Measurements from ENCODE around the gene BRIX1. TPM values are rescaled to one million over a fixed set of nuclear protein-coding genes. Genes with fewer than 3 reads are reported as not detected.

BRIX1 gene
- total and polyA plus RNA-seq, 2 experiments from 2014 or later = 39.7 to 45.8 TPM

DNA sequence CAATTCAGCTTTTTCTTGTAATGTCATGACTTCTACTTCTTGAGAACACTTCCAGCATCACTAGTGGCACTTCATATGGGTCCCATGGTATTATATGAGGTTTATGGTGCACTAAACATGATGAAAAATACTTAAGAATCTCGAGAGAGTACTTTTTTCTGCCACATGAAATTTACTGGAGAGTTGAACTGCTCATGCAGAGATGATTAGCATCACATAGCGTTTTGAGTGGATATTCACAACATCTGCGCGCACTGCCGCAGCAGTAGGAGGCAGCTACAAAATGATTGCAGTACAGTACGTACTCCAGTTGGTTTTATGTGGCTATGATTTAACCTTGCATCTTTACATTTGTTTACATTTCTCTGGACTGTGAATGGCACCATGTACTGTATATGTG is 14.9 kb upstream of the BRIX1 start:
- no peak for DNase-seq
- no peaks in the 10 kb centered on the region for H3K9me2 ChIP-seq (ENCODE audit: insufficient read depth)
- in situ Hi-C loops (cut with MboI) = loop anchor here (5.0 kb wide), 1 partner anchor 413 kb away; no protein-coding TSS in a partner anchor
- no peak overlapping the region for H3K9ac ChIP-seq
- H3K4me1 ChIP-seq (ENCODE audit: insufficient read depth) = peaks cover 7% of the 10 kb centered on the region
- H3K9me3 ChIP-seq (ENCODE audit: low read depth) = no peaks in the 10 kb centered on the region
- H3F3A ChIP-seq (ENCODE audit: insufficient read depth) = 0 out of 2 replicates have a peak, but pooled peaks cover 14% of the 10 kb centered on the region
- WGBS, 2 experiments (ENCODE audit: low coverage in 1 of 2, low lambda C conversion rate in 2 of 2, missing lambda C conversion rate in 2 of 2) = 98 to 100% methylated on average over 6 of the region's 6 CpGs
- H3K79me2 ChIP-seq (ENCODE audit: insufficient read depth) = no peaks in the 10 kb centered on the region
- H2AFZ ChIP-seq = no peak overlapping the region
- H3K4me3 ChIP-seq = no peak overlapping the region
- H3K27me3 ChIP-seq (replicated peaks; ENCODE audit: insufficient read depth) = no peaks in the 10 kb centered on the region
- H3K4me2 ChIP-seq (ENCODE audit: unreplicated experiment) = no peak overlapping the region
- no peak overlapping the region for H3K27ac ChIP-seq
- H3K36me3 ChIP-seq (ENCODE audit: low read depth) = no peaks in the 10 kb centered on the region
- H4K20me1 ChIP-seq (ENCODE audit: insufficient read depth) = no peaks in the 10 kb centered on the region
- TF ChIP-seq EZH2 (IDR thresholded peaks at IDR 0.05; ENCODE audit: insufficient read depth, poor library complexity, severe bottlenecking) (no peak), EZH2phosphoT487 (IDR thresholded peaks at IDR 0.05; ENCODE audit: insufficient read depth, low read depth) (no peak)

GRCh38 chr5:34903260-34903659 is 12.3 kb upstream of the BRIX1 start:
- in situ Hi-C loops (cut with MboI) = loop anchor here (5.0 kb wide), 1 partner anchor 416 kb away; no protein-coding TSS in a partner anchor
- no peaks in the 10 kb centered on the region for H3K79me2 ChIP-seq (ENCODE audit: insufficient read depth)
- H3K9me2 ChIP-seq (ENCODE audit: insufficient read depth) = no peaks in the 10 kb centered on the region
- no peaks in the 10 kb centered on the region for H3K9me3 ChIP-seq (ENCODE audit: low read depth)
- H3K36me3 ChIP-seq (ENCODE audit: low read depth) = 0 out of 2 replicates have a peak, but pooled peaks cover under 1% of the 10 kb centered on the region
- no peak overlapping the region for H3K27ac ChIP-seq
- no peaks in the 10 kb centered on the region for H3K27me3 ChIP-seq (replicated peaks; ENCODE audit: insufficient read depth)
- H3K9ac ChIP-seq = no peak overlapping the region
- H2AFZ ChIP-seq = no peak overlapping the region
- 43 to 74% methylated on average over 1 of the region's 1 CpG for WGBS, 2 experiments (ENCODE audit: low coverage in 1 of 2, low lambda C conversion rate in 2 of 2, missing lambda C conversion rate in 2 of 2)
- H3K4me3 ChIP-seq = no peak overlapping the region
- TF ChIP-seq EZH2 (IDR thresholded peaks at IDR 0.05; ENCODE audit: insufficient read depth, poor library complexity, severe bottlenecking) (no peak), EZH2phosphoT487 (IDR thresholded peaks at IDR 0.05; ENCODE audit: insufficient read depth, low read depth) (no peak)
- H4K20me1 ChIP-seq (ENCODE audit: insufficient read depth) = no peaks in the 10 kb centered on the region
- H3F3A ChIP-seq (ENCODE audit: insufficient read depth) = 0 out of 2 replicates have a peak, but pooled peaks cover 7% of the 10 kb centered on the region
- no peak overlapping the region for H3K4me2 ChIP-seq (ENCODE audit: unreplicated experiment)
- H3K4me1 ChIP-seq (ENCODE audit: insufficient read depth) = no peaks in the 10 kb centered on the region
- no peak for DNase-seq

DNA sequence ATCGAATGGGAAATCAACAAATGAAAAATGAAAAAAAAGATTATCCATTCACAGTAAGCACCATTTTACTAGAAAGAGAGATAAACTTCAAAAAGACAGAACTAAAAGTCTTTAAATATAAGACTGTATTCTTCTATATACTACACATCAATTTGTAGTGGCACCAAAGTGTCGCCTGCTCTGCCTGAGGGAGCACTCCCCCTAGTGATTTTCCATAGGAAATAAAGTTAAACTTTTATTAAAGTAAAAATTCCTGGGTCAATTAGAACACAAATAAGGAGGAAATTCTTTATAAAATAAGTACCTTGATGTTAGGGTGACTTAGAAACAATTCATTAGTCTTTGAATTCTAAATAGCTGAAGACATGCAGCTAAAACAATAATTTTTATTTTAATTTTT is 9.9 kb upstream of the BRIX1 start:
- H3K4me3 ChIP-seq = no peak overlapping the region
- H3K4me2 ChIP-seq (ENCODE audit: unreplicated experiment) = no peak overlapping the region
- H3K4me1 ChIP-seq (ENCODE audit: insufficient read depth) = no peaks in the 10 kb centered on the region
- WGBS, 2 experiments (ENCODE audit: low coverage in 1 of 2, low lambda C conversion rate in 2 of 2, missing lambda C conversion rate in 2 of 2) = 78 to 88% methylated on average over 2 of the region's 2 CpGs
- peak; percentile 54 for DNase-seq
- H3K9me2 ChIP-seq (ENCODE audit: insufficient read depth) = no peaks in the 10 kb centered on the region
- TF ChIP-seq EZH2 (IDR thresholded peaks at IDR 0.05; ENCODE audit: insufficient read depth, poor library complexity, severe bottlenecking) = no peak
- no peak for TF ChIP-seq EZH2phosphoT487 (IDR thresholded peaks at IDR 0.05; ENCODE audit: insufficient read depth, low read depth)
- in situ Hi-C loops (cut with MboI) = no loop called here
- H4K20me1 ChIP-seq (ENCODE audit: insufficient read depth) = no peaks in the 10 kb centered on the region
- no peak overlapping the region for H2AFZ ChIP-seq
- no peaks in the 10 kb centered on the region for H3F3A ChIP-seq (ENCODE audit: insufficient read depth)
- H3K79me2 ChIP-seq (ENCODE audit: insufficient read depth) = peaks cover 2% of the 10 kb centered on the region
- H3K27me3 ChIP-seq (replicated peaks; ENCODE audit: insufficient read depth) = no peaks in the 10 kb centered on the region
- no peak overlapping the region for H3K27ac ChIP-seq
- H3K9me3 ChIP-seq (ENCODE audit: low read depth) = no peaks in the 10 kb centered on the region
- no peak overlapping the region for H3K9ac ChIP-seq
- peaks cover 18% of the 10 kb centered on the region for H3K36me3 ChIP-seq (ENCODE audit: low read depth)

DNA sequence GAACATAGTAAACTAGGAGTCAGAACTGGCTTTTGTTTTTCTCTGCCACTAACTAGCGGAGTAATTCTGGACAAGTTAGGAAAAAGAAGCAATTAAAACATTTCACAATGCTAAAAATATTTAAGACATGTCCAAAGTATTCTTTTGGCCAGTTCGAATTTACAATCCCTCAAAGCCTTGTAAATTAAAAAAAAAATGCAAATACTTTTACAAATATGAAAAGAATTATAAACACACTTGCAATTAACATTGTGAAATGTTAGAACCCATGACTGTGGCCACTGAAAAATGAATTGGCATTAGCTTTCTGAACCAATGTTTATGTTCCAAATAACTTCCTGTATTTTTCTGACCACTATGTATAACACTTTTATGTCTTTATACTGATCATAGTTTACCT is 2.4 kb upstream of the BRIX1 start:
- H3K9me3 ChIP-seq (ENCODE audit: low read depth) = no peaks in the 10 kb centered on the region
- H3K9me2 ChIP-seq (ENCODE audit: insufficient read depth) = no peaks in the 10 kb centered on the region
- H3K9ac ChIP-seq = peak overlapping the region; percentile 90
- H3F3A ChIP-seq (ENCODE audit: insufficient read depth) = peaks cover 23% of the 10 kb centered on the region
- H3K27ac ChIP-seq = peak overlapping the region; percentile 58
- TF ChIP-seq EZH2 (IDR thresholded peaks at IDR 0.05; ENCODE audit: insufficient read depth, poor library complexity, severe bottlenecking) = no peak
- no peak for TF ChIP-seq EZH2phosphoT487 (IDR thresholded peaks at IDR 0.05; ENCODE audit: insufficient read depth, low read depth)
- in situ Hi-C loops (cut with MboI) = no loop called here
- WGBS, 2 experiments (ENCODE audit: low coverage in 1 of 2, low lambda C conversion rate in 2 of 2, missing lambda C conversion rate in 2 of 2) = 9% methylated on average over 2 of the region's 2 CpGs
- H3K36me3 ChIP-seq (ENCODE audit: low read depth) = peaks cover 35% of the 10 kb centered on the region
- H3K4me3 ChIP-seq = peak overlapping the region; percentile 93
- peak; percentile 51 for DNase-seq
- H3K4me1 ChIP-seq (ENCODE audit: insufficient read depth) = peaks cover 37% of the 10 kb centered on the region
- peak overlapping the region; percentile 93 for H3K4me2 ChIP-seq (ENCODE audit: unreplicated experiment)
- H3K79me2 ChIP-seq (ENCODE audit: insufficient read depth) = peaks cover 72% of the 10 kb centered on the region
- no peaks in the 10 kb centered on the region for H3K27me3 ChIP-seq (replicated peaks; ENCODE audit: insufficient read depth)
- 0 out of 2 replicates have a peak overlapping the region, but pooled peaks have one; percentile 26 for H2AFZ ChIP-seq
- no peaks in the 10 kb centered on the region for H4K20me1 ChIP-seq (ENCODE audit: insufficient read depth)
